ENCODE measurements around the gene CASP2. TPM values are rescaled to one million over a fixed set of nuclear protein-coding genes. Genes with fewer than 3 reads are reported as not detected.

CASP2 gene
- 9.4 TPM for total RNA-seq

- peak within 1 kb of the TSS; percentile 87 to 92 (median 90) for H3K9ac ChIP-seq (ENCODE audit: low read depth in 1 of 3, low read length in 3 of 3)
- H3K9me3 ChIP-seq (ENCODE audit: control insufficient read depth in 3 of 3, low read length in 3 of 3) = no peaks in the 10 kb centered on the region
- H3K4me1 ChIP-seq (ENCODE audit: control insufficient read depth in 3 of 3, insufficient read depth in 3 of 3, low read length in 3 of 3) = peaks cover 15 to 50% (median 25%) of the 10 kb centered on the region in 3 donors
- H3K27me3 ChIP-seq (ENCODE audit: control insufficient read depth in 3 of 3, insufficient read depth in 3 of 3, low read length in 3 of 3) = no peaks in the 10 kb centered on the region
- peak within 1 kb of the TSS; percentile 89 to 92 (median 91) for H3K4me3 ChIP-seq (ENCODE audit: low read length in 3 of 3)
- peaks cover 9 to 16% (median 12%) of the 10 kb centered on the region in 3 donors for H3K36me3 ChIP-seq (ENCODE audit: control insufficient read depth in 3 of 3, insufficient read depth in 3 of 3, low read length in 3 of 3)
- H3K27ac ChIP-seq (ENCODE audit: low read depth, low read length) = peak within 1 kb of the TSS; percentile 83
These were observed at the start of gene CASP2 for GRCh38 chr7:143287935-143288826. CASP2 (plus strand) TSS chr7:143288351; CDS start chr7:143288456, 105 bp downstream.

GRCh38 chr7:143239813-143240212 is 48.3 kb upstream of the CASP2 start:
- H3K4me3 ChIP-seq (ENCODE audit: low read length in 3 of 3) = no peak overlapping the region
- H3K9ac ChIP-seq (ENCODE audit: low read depth in 1 of 3, low read length in 3 of 3) = no peak overlapping the region
- no peaks in the 10 kb centered on the region for H3K27me3 ChIP-seq (ENCODE audit: control insufficient read depth in 3 of 3, insufficient read depth in 3 of 3, low read length in 3 of 3)
- no peaks in the 10 kb centered on the region for H3K36me3 ChIP-seq (ENCODE audit: control insufficient read depth in 3 of 3, insufficient read depth in 3 of 3, low read length in 3 of 3)
- peaks cover 0 to 5% (median 2%) of the 10 kb centered on the region in 3 donors for H3K9me3 ChIP-seq (ENCODE audit: control insufficient read depth in 3 of 3, low read length in 3 of 3)
- H3K27ac ChIP-seq (ENCODE audit: low read depth, low read length) = peak overlapping the region; percentile 10
- peaks cover 0 to 4% (median 2%) of the 10 kb centered on the region in 3 donors for H3K4me1 ChIP-seq (ENCODE audit: control insufficient read depth in 3 of 3, insufficient read depth in 3 of 3, low read length in 3 of 3)

GRCh38 chr7:143240291-143241168 is 47.6 kb upstream of the CASP2 start:
- Histone ChIP-seq H3K27me3 (ENCODE audit: control insufficient read depth in 3 of 3, insufficient read depth in 3 of 3, low read length in 3 of 3) (no peaks in the 10 kb centered on the region), H3K36me3 (ENCODE audit: control insufficient read depth in 3 of 3, insufficient read depth in 3 of 3, low read length in 3 of 3) (no peaks in the 10 kb centered on the region), H3K4me1 (ENCODE audit: control insufficient read depth in 3 of 3, insufficient read depth in 3 of 3, low read length in 3 of 3) (peaks cover 0 to 4% (median 2%) of the 10 kb centered on the region in 3 donors), H3K27ac (ENCODE audit: low read depth, low read length) (peak overlapping the region; percentile 10), H3K9me3 (ENCODE audit: control insufficient read depth in 3 of 3, low read length in 3 of 3) (peaks cover 0 to 5% (median 2%) of the 10 kb centered on the region in 3 donors), H3K9ac (ENCODE audit: low read depth in 1 of 3, low read length in 3 of 3) (peak overlapping the region in 2 of 3 donors; percentile 17 to 42), H3K4me3 (ENCODE audit: low read length in 3 of 3) (peak overlapping the region in 1 of 3 donors; percentile 49)

DNA sequence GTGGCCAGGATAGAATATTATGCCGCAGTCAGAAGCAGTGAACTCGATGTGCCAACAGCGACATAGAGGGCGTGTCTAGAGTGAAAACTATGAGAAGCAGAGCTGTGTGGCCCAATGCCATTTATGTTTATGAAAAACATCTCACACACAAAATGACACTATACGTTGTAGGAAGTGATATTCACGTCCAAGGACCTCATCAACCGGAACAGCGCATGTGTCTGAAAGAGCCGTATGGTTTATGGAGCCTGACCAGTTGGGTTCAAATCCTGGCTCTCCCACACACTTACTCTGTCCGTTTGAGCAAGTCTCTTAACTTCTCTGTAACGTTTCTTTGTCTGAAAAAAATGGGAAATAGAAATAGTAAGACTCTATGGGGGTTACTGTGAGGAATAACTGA is 45.8 kb upstream of the CASP2 start:
- H3K4me3 ChIP-seq (ENCODE audit: low read length in 3 of 3) = no peak overlapping the region
- H3K9me3 ChIP-seq (ENCODE audit: control insufficient read depth in 3 of 3, low read length in 3 of 3) = no peaks in the 10 kb centered on the region

DNA sequence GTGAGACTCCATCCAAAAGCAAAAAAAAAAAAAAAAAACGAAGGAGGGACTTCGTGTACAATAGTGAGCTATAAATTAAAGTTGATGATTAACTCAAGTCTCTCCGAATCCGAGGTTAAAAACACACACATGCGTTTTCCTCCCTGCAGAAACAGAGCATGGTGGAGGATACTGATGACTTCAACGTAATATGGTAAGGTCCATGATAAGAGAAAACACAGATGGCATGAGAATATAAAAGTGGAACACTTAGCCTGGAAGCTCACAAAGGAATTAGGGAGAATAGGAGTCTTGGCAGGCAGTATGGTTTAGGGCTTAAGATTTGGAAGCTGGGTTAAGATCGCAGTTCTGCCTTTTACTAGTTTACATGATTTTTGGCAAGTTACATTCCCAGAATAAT is 45.0 kb upstream of the CASP2 start:
- H3K9me3 ChIP-seq (ENCODE audit: control insufficient read depth in 3 of 3, low read length in 3 of 3) = no peaks in the 10 kb centered on the region
- H3K9ac ChIP-seq (ENCODE audit: low read depth in 1 of 3, low read length in 3 of 3) = no peak overlapping the region
- no peaks in the 10 kb centered on the region for H3K27me3 ChIP-seq (ENCODE audit: control insufficient read depth in 3 of 3, insufficient read depth in 3 of 3, low read length in 3 of 3)
- no peak overlapping the region for H3K27ac ChIP-seq (ENCODE audit: low read depth, low read length)
- H3K36me3 ChIP-seq (ENCODE audit: control insufficient read depth in 3 of 3, insufficient read depth in 3 of 3, low read length in 3 of 3) = no peaks in the 10 kb centered on the region
- no peak overlapping the region for H3K4me3 ChIP-seq (ENCODE audit: low read length in 3 of 3)
- peaks cover 0 to 4% (median 2%) of the 10 kb centered on the region in 3 donors for H3K4me1 ChIP-seq (ENCODE audit: control insufficient read depth in 3 of 3, insufficient read depth in 3 of 3, low read length in 3 of 3)

More for the DNA sequence above, 45.8 kb upstream of the CASP2 start:
- Histone ChIP-seq H3K36me3 (ENCODE audit: control insufficient read depth in 3 of 3, insufficient read depth in 3 of 3, low read length in 3 of 3) (no peaks in the 10 kb centered on the region), H3K27ac (ENCODE audit: low read depth, low read length) (no peak overlapping the region), H3K9ac (ENCODE audit: low read depth in 1 of 3, low read length in 3 of 3) (no peak overlapping the region), H3K4me1 (ENCODE audit: control insufficient read depth in 3 of 3, insufficient read depth in 3 of 3, low read length in 3 of 3) (peaks cover 0 to 4% (median 2%) of the 10 kb centered on the region in 3 donors), H3K27me3 (ENCODE audit: control insufficient read depth in 3 of 3, insufficient read depth in 3 of 3, low read length in 3 of 3) (no peaks in the 10 kb centered on the region)

DNA sequence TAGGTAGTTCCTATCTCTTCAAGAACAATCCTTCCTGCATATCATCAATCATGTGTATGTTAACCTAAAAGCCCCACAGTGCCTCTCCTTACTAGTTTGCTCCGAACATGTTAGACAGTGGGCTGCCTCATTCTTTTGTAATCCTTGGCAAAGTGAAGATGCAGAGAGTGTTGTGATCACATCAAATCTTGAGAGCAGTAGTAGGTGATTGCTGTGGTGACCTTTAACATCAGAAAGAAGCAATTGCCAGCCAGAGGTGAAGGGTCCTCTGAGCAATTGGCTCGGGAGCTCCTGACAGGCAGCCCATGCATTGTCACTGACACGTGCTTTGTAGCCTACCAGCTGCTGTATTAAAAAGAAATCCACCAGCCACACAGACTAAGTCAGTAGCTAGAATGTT is 44.5 kb upstream of the CASP2 start:
- Histone ChIP-seq H3K27me3 (ENCODE audit: control insufficient read depth in 3 of 3, insufficient read depth in 3 of 3, low read length in 3 of 3) (no peaks in the 10 kb centered on the region), H3K9ac (ENCODE audit: low read depth in 1 of 3, low read length in 3 of 3) (no peak overlapping the region), H3K9me3 (ENCODE audit: control insufficient read depth in 3 of 3, low read length in 3 of 3) (no peaks in the 10 kb centered on the region), H3K4me1 (ENCODE audit: control insufficient read depth in 3 of 3, insufficient read depth in 3 of 3, low read length in 3 of 3) (peaks cover 0 to 4% (median 2%) of the 10 kb centered on the region in 3 donors), H3K4me3 (ENCODE audit: low read length in 3 of 3) (no peak overlapping the region), H3K27ac (ENCODE audit: low read depth, low read length) (no peak overlapping the region), H3K36me3 (ENCODE audit: control insufficient read depth in 3 of 3, insufficient read depth in 3 of 3, low read length in 3 of 3) (no peaks in the 10 kb centered on the region)

GRCh38 chr7:143244321-143244720 is 43.8 kb upstream of the CASP2 start:
- no peaks in the 10 kb centered on the region for H3K27me3 ChIP-seq (ENCODE audit: control insufficient read depth in 3 of 3, insufficient read depth in 3 of 3, low read length in 3 of 3)
- no peaks in the 10 kb centered on the region for H3K9me3 ChIP-seq (ENCODE audit: control insufficient read depth in 3 of 3, low read length in 3 of 3)
- H3K4me3 ChIP-seq (ENCODE audit: low read length in 3 of 3) = no peak overlapping the region
- no peak overlapping the region for H3K9ac ChIP-seq (ENCODE audit: low read depth in 1 of 3, low read length in 3 of 3)
- H3K27ac ChIP-seq (ENCODE audit: low read depth, low read length) = no peak overlapping the region
- no peaks in the 10 kb centered on the region for H3K36me3 ChIP-seq (ENCODE audit: control insufficient read depth in 3 of 3, insufficient read depth in 3 of 3, low read length in 3 of 3)
- peaks cover 0 to 4% (median 2%) of the 10 kb centered on the region in 3 donors for H3K4me1 ChIP-seq (ENCODE audit: control insufficient read depth in 3 of 3, insufficient read depth in 3 of 3, low read length in 3 of 3)

DNA sequence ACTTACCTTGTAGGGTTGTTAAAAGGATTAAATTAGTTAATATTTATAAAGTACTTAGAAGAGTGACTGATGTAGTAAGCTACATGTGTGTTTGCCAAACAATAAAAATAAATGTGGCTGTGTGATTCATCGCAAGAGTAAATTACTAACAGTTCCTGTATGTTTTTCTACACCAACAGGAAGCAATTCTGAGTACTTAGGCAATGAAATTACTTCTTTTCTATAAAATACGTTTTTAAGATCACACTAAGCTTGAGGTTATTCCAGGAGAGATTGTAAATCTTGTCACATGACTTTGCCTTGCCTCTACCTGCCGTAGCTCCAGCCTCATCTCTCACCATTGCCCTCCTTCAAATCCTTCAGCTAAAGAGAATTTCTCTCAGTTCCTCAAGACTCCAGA is 43.0 kb upstream of the CASP2 start:
- no peaks in the 10 kb centered on the region for H3K9me3 ChIP-seq (ENCODE audit: control insufficient read depth in 3 of 3, low read length in 3 of 3)
- H3K27me3 ChIP-seq (ENCODE audit: control insufficient read depth in 3 of 3, insufficient read depth in 3 of 3, low read length in 3 of 3) = no peaks in the 10 kb centered on the region
- no peaks in the 10 kb centered on the region for H3K36me3 ChIP-seq (ENCODE audit: control insufficient read depth in 3 of 3, insufficient read depth in 3 of 3, low read length in 3 of 3)
- no peak overlapping the region for H3K4me3 ChIP-seq (ENCODE audit: low read length in 3 of 3)
- peaks cover 0 to 4% (median 2%) of the 10 kb centered on the region in 3 donors for H3K4me1 ChIP-seq (ENCODE audit: control insufficient read depth in 3 of 3, insufficient read depth in 3 of 3, low read length in 3 of 3)
- no peak overlapping the region for H3K27ac ChIP-seq (ENCODE audit: low read depth, low read length)
- no peak overlapping the region for H3K9ac ChIP-seq (ENCODE audit: low read depth in 1 of 3, low read length in 3 of 3)

DNA sequence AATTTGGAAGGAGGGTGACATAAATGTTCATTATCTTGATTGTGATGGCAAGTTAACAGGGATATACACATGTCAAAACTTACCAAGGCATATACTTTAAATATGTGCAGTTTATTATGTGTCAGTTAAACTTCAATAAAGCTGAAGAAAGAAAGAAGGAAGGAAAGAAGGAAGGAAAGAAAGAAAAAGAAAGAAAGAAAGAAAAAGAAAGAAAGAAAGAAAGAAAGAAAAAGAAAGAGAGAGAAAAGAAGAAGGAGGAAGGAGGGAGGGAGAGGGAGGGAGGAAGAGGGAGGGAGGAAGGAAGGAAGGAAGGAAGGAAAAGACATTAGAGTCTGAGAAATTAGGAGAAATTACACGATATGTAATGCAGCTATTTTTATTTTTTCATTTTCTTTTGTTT is 40.8 kb upstream of the CASP2 start:
- Histone ChIP-seq H3K36me3 (ENCODE audit: control insufficient read depth in 3 of 3, insufficient read depth in 3 of 3, low read length in 3 of 3) (no peaks in the 10 kb centered on the region), H3K4me1 (ENCODE audit: control insufficient read depth in 3 of 3, insufficient read depth in 3 of 3, low read length in 3 of 3) (no peaks in the 10 kb centered on the region), H3K9ac (ENCODE audit: low read depth in 1 of 3, low read length in 3 of 3) (no peak overlapping the region), H3K27me3 (ENCODE audit: control insufficient read depth in 3 of 3, insufficient read depth in 3 of 3, low read length in 3 of 3) (no peaks in the 10 kb centered on the region), H3K4me3 (ENCODE audit: low read length in 3 of 3) (no peak overlapping the region), H3K27ac (ENCODE audit: low read depth, low read length) (no peak overlapping the region), H3K9me3 (ENCODE audit: control insufficient read depth in 3 of 3, low read length in 3 of 3) (no peaks in the 10 kb centered on the region)
